Gastrocnemius medialis (tissue), 4 donors: ENCODE data around the gene KCNE1.

ENCODE experiments used
- CTCF ChIP-seq, 5 experiments: fragments of 450-650 bp in 3 of 5; fragments of 200-600 bp in 2 of 5; sonication (generic) in 2 of 5; IDR thresholded peaks in 4 of 5; conservative IDR thresholded peaks in 1 of 5; 1 replicate in 4 of 5; 2 replicates in 1 of 5; pipeline ENCODE4 v1.5.1; 2016 to 2019; ENCODE audit warnings: antibody characterized with exemption in 5 of 5, mild to moderate bottlenecking in 3 of 5, moderate library complexity in 3 of 5
- POLR2A ChIP-seq, 2 donors: fragments of 450-650 bp; IDR thresholded peaks; one replicate each; pipeline ENCODE4 v1.6.1; 2017; ENCODE audit warnings: antibody characterized with exemption in 2 of 2, mild to moderate bottlenecking in 2 of 2, moderate library complexity in 2 of 2

GRCh38 chr21:34530261-34530660 is 18.3 kb upstream of the KCNE1 start:
- TF ChIP-seq CTCF (IDR thresholded peaks at IDR 0.05 in 4 of 5, conservative IDR thresholded peaks at IDR 0.05 in 1 of 5) (no peak), POLR2A (IDR thresholded peaks at IDR 0.05) (no peak)
